Activated CD8-positive, alpha-beta T cell treated with anti-CD3 and anti-CD28 coated beads, Interleukin-2, amount 10 ng/mL, durations not matched to agents 7 days and 5 days (primary cell): Measurements from ENCODE around the gene AP3B1. TPM values are rescaled to one million over a fixed set of nuclear protein-coding genes. Genes with fewer than 3 reads are reported as not detected.

Source experiments
- ATAC-seq: fragments of 150-1000 bp; cut with Tn5 transposase; one replicate; pipeline ENCODE4 v1.10.0; 2021; ENCODE audit warnings: moderate library complexity
- CTCF ChIA-PET: fragments of 350-600 bp; sonication (Branson Sonifier 250); formaldehyde crosslinking; loops from one replicate; lab custom pipeline; 2021; ENCODE audit warnings: antibody characterized with exemption; lab: Charles Lee
- POLR2A ChIA-PET: fragments of 350-600 bp; sonication (Branson Sonifier 250); formaldehyde crosslinking; loops from one replicate; lab custom pipeline; 2021; ENCODE audit warnings: antibody characterized with exemption; lab: Charles Lee
- DNase-seq: peaks from one replicate; pipeline ENCODE4 v3.0.0-alpha.2; 2020
- H3K27ac Mint-ChIP-seq: one replicate; pipeline ENCODE4 v1.8.0; 2021; ENCODE audit warnings: mild to moderate bottlenecking, mixed read lengths
- H3K27me3 Mint-ChIP-seq: one replicate; pipeline ENCODE4 v1.8.0; 2021; ENCODE audit warnings: low read depth, mixed read lengths
- H3K36me3 Mint-ChIP-seq: one replicate; pipeline ENCODE4 v1.8.0; 2021; ENCODE audit warnings: low read depth, mixed read lengths
- H3K4me1 Mint-ChIP-seq: one replicate; pipeline ENCODE4 v1.8.0; 2021; ENCODE audit warnings: low read depth, mixed read lengths
- H3K4me3 Mint-ChIP-seq: one replicate; pipeline ENCODE4 v1.8.0; 2021; ENCODE audit warnings: mild to moderate bottlenecking, mixed read lengths
- H3K9me3 Mint-ChIP-seq: one replicate; pipeline ENCODE4 v1.8.0; 2022; ENCODE audit warnings: mixed read lengths; ENCODE audit not compliant: insufficient read depth
- total RNA-seq, 2 experiments: library from RNA; stranded (reverse); gene quantifications; one replicate each; pipeline ENCODE4 v1.2.3, GENCODE V29; 2021

The AP3B1 gene
- total RNA-seq, 2 experiments from 2014 or later = 42.9 to 44.3 TPM

GRCh38 chr5:77957516-77957915 is 337.0 kb downstream of the AP3B1 start:
- H3K4me3 Mint-ChIP-seq = no peak overlapping the region
- DNase-seq (no peak), ATAC-seq (no peak)
- no peaks in the 10 kb centered on the region for H3K9me3 Mint-ChIP-seq
- H3K4me1 Mint-ChIP-seq = peaks cover 16% of the 10 kb centered on the region
- CTCF ChIA-PET = no interaction called here
- POLR2A ChIA-PET = no interaction called here
- peaks cover 39% of the 10 kb centered on the region for H3K27me3 Mint-ChIP-seq
- H3K36me3 Mint-ChIP-seq = no peaks in the 10 kb centered on the region
- H3K27ac Mint-ChIP-seq = no peak overlapping the region

- peaks cover 37% of the 10 kb centered on the region for H3K27me3 Mint-ChIP-seq
Measured at GRCh38 chr5:77957081-77957480, 337.4 kb downstream of the AP3B1 start.

GRCh38 chr5:77955577-77955976 is 338.9 kb downstream of the AP3B1 start:
- Mint-ChIP-seq H3K9me3 (no peaks in the 10 kb centered on the region), H3K27ac (no peak overlapping the region), H3K36me3 (no peaks in the 10 kb centered on the region), H3K4me1 (peaks cover 12% of the 10 kb centered on the region), H3K27me3 (peaks cover 37% of the 10 kb centered on the region), H3K4me3 (no peak overlapping the region)
- no peak for DNase-seq
- ATAC-seq = no peak
- POLR2A ChIA-PET = no interaction called here
- CTCF ChIA-PET = interaction anchor here (0.6 kb wide), 2 partner anchors 21 to 223 kb away, joined by 3 read pairs; no protein-coding TSS in a partner anchor

More at GRCh38 chr5:77957081-77957480, 337.4 kb downstream of the AP3B1 start:
- H3K27ac Mint-ChIP-seq = no peak overlapping the region
- ChIA-PET CTCF (no interaction called here), POLR2A (no interaction called here)
- no peak for ATAC-seq
- H3K9me3 Mint-ChIP-seq = no peaks in the 10 kb centered on the region
- no peak for DNase-seq
- no peaks in the 10 kb centered on the region for H3K36me3 Mint-ChIP-seq
- no peak overlapping the region for H3K4me3 Mint-ChIP-seq
- H3K4me1 Mint-ChIP-seq = peaks cover 16% of the 10 kb centered on the region

GRCh38 chr5:77953374-77953773 is 341.1 kb downstream of the AP3B1 start:
- ATAC-seq = no peak
- Mint-ChIP-seq H3K9me3 (no peaks in the 10 kb centered on the region), H3K27ac (no peak overlapping the region), H3K4me1 (peaks cover 1% of the 10 kb centered on the region), H3K4me3 (no peak overlapping the region), H3K27me3 (peaks cover 27% of the 10 kb centered on the region), H3K36me3 (no peaks in the 10 kb centered on the region)
- ChIA-PET POLR2A (no interaction called here), CTCF (no interaction called here)
- DNase-seq = no peak

GRCh38 chr5:77952636-77953212 is 341.8 kb downstream of the AP3B1 start:
- H3K27me3 Mint-ChIP-seq = peaks cover 23% of the 10 kb centered on the region
- no peaks in the 10 kb centered on the region for H3K4me1 Mint-ChIP-seq
- no peak for ATAC-seq
- no peak for DNase-seq
- no peaks in the 10 kb centered on the region for H3K36me3 Mint-ChIP-seq
- H3K9me3 Mint-ChIP-seq = no peaks in the 10 kb centered on the region
- ChIA-PET POLR2A (no interaction called here), CTCF (no interaction called here)
- H3K27ac Mint-ChIP-seq = no peak overlapping the region
- H3K4me3 Mint-ChIP-seq = no peak overlapping the region

Other genes starting within 250 kb of the AP3B1 start
- gene SCAMP1, start 65.9 kb upstream of the AP3B1 start, total RNA-seq = 10 to 100 TPM; 13.5 to 13.9 TPM